HG03565 (cell line): ENCODE results near the gene TCF3.

ENCODE experiments used
- ATAC-seq: cut with Tn5 transposase; IDR thresholded peaks from one replicate; pipeline ENCODE4 v1.9.1; 2021; ENCODE audit warnings: mild to moderate bottlenecking, moderate library complexity; ENCODE audit not compliant: unreplicated experiment

TCF3 gene

DNA sequence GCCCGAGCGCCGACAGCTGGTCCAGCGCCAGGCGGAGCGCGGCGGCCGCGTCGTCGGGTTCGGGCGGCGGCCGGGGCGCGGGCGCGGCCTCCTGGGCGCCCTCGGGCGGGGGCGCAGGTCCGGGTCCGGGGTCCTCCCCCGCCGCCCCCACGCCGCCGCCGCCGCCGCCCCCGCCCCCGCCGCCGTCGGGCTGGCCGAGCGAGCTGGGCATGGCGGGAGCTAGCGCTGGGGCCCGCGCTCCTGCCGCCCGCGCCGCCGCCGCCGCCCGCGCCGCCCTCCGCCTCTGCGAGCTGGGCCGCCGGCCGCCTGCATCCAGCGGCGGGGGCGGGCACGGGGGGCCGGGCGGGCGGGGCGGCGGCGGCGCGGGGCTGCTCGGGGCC lies 84.6 kb downstream of the TCF3 start:
- no peak for ATAC-seq

DNA sequence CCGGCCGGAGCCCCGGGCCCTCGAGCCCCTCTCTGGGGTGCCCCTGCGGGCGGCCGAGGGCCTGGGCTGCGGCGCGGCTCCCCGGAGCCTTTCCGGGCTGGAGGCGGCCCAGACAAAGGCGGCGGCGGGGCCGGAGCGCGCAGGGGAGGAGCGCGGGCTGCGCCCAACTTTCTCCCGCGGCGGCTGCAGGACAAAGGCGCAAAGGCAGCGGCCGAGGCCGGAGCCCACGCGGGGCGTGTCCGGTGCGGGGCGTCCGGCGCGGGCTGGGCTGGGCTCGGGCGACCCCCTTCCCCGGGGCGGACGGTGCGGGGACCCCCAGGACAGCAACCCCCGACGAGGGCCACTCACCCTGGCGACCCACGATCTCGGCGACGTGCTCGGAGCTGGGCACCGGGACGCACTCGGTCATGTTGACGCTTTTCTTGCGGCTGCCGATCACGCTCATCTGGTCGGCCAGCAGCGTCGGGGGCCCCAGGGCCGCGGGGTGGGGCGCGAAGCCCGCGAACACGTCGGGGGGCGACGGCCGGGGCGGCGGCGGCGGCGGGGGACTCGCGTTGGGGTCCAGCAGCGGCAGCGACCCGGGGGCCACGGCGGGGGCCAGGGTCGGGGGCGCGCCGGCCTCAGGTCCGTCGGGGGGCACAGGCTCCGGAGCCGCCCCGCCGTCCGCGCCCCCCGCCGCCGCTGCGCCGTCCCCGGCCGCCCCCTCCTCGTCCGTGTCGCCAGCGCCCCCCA lies 85.1 kb downstream of the TCF3 start:
- ATAC-seq, result no peak

DNA sequence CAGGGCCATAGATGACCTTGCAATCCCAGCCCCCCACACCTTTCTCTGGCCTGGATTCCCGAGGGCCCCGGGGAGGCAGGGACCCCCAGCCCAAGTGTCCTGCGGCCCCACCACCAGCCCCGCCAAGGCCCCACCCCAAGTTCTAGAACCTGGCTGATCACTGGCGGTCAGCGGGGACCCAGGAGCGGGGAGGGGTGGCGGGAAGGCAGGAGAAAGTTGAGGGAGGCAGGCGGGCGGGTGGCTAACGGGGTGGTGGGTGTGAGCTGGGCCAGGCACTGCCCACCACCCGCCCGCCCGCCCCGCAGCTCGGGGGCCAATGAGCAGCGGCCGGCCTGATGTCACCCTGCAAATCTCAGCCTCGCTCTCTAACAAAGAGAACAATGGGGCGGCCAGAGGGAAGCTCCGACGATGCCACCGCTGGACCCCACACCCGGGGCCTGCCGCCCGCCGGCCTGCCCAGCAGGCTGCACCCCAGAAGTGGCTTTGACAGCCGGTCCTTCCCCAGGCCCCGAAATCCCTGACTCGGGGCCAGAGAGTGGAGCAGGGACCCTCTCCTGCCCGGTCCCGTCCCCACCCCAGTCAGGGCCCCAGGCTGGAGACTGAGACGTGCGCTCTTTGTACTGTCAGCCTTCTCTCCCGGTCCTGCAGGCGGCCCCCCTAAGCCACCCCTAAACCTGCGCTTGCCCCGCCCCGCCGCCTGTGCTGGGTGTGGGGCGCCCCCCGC lies 85.9 kb downstream of the TCF3 start:
- no peak for ATAC-seq

DNA sequence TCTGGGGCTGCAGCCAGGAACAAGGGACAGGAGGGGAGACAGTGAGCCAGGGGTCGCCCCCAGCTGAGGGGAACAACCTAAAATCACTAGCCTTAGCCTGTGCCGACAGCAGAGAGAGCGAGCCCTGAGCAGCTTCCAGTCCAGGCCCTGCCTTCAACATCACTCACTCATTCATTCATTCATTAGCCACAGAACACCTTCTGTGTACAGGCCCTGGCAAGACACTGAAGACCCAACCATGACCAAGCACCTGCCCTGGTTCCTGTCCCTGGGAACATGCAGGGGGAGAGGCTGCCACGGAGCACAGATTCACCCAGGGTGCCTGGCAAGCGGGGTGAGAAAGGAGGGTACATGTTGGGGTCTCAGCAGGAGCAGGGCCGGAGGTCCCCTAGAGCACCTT lies 89.2 kb downstream of the TCF3 start:
- ATAC-seq, result no peak

DNA sequence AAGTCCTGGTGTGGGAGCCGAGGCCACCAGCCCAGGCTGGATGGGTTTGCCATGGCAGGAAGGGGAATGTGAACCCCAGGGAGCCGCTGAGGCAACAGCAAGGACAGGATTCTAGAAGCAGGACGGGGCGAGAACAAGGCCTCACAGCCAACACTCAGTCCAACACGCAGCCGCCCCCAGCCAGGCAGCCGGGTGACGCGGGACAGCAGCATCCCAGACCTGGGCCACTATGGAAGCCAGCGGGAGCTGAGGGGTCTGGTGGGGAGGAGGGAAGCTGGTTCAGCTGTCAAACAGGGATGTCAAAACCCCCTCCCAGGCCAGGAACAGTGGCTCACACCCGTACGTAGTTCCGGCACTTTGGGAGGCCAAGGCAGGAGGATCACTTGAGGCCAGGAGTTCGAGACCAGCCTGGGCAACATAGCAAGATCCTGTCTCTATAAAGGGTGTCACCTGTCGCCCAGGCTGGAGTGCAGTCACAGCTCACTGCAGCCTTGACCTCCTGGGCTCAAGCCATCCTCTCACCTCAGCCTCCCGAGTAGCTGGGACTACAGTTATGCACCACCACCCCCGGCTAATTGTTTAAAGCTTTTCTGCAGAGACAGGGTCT lies 91.1 kb downstream of the TCF3 start:
- ATAC-seq, result no peak

GRCh38 chr19:1560286-1560882 lies 92.0 kb downstream of the TCF3 start:
- ATAC-seq, result no peak
